Measurements from ENCODE around the gene ZNF561. TPM values are rescaled to one million over a fixed set of nuclear protein-coding genes. Genes with fewer than 3 reads are reported as not detected.
"Not testable (repeated sequence)": the region's sequence is repeated elsewhere in the genome, so short reads cannot be mapped to it uniquely, and the experiment has no call there.

The ZNF561 gene
- 26.3 and 41.3 TPM in 2 replicates for total RNA-seq (2014; rRNA removed; shearing (Covaris generic))

GRCh38 chr19:9621156-9622037 lies at the start of gene ZNF561:
ZNF561 (minus strand) TSS chr19:9621232; CDS start chr19:9619456, 1,776 bp downstream.
- DNase-seq (ENCODE audit: low spot score): peak; percentile 86
- in situ Hi-C loops (cut with HindIII; ENCODE audit: low sequenced_read_pairs): no loop called here

DNA sequence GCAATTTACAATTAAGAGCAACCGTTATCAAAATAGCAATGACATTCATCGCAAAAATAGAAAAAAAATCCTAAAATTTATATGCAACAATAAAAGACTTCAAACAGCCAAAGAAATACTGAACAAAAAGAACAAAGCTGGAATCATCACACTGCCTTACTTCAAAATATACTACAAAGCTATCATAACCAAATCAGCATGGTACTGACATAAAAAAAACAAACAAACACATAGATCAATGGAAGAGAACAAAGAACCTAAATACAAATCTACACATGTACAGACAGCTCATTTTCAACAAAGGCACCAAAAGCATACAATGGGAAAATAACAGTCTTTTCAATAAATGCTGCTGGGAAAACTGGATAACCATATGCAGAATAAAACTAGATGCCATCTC lies 47.5 kb upstream of the ZNF561 start:
- DNase-seq (ENCODE audit: low spot score): no peak
- in situ Hi-C loops (cut with HindIII; ENCODE audit: low sequenced_read_pairs): no loop called here

DNA sequence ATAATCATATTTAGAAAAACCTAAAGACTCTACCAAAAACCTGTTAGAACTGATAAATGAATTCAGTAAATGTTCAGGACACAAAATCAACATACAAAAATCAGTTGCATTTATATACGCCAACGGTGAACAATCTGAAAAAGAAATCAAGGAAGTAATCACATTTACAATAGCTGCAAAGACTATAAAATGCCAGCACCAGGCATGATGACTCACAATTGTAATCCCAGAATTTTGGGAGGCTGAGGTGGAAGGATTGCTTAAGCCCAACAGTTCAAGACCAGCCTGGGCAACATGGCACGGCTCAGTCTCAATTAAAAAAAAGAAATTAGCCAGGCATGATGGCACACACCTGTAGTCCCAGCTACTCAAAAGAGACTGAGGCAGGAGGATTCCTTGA lies 46.9 kb upstream of the ZNF561 start:
- in situ Hi-C loops (cut with HindIII; ENCODE audit: low sequenced_read_pairs): no loop called here
- DNase-seq (ENCODE audit: low spot score): no peak

DNA sequence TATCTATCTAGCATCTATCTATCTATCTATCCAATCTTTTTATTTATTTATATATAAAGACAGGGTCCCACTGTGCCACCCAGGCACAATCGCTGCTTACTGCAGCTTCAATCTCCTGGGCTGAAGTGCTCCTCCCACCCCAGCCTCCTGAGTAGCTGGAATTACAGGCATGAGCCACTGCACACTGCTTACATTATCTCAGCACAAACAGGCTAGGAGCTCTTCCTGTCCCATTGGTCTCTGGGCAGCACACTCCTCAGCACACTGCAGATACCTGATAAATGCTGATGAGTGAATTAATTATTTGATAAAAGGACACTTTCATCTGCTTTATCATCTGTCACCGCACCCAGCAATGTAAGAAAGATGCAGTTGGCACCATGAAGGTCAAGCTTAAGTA lies 37.7 kb upstream of the ZNF561 start:
- no peak for DNase-seq (ENCODE audit: low spot score)
- in situ Hi-C loops (cut with HindIII; ENCODE audit: low sequenced_read_pairs): no loop called here

DNA sequence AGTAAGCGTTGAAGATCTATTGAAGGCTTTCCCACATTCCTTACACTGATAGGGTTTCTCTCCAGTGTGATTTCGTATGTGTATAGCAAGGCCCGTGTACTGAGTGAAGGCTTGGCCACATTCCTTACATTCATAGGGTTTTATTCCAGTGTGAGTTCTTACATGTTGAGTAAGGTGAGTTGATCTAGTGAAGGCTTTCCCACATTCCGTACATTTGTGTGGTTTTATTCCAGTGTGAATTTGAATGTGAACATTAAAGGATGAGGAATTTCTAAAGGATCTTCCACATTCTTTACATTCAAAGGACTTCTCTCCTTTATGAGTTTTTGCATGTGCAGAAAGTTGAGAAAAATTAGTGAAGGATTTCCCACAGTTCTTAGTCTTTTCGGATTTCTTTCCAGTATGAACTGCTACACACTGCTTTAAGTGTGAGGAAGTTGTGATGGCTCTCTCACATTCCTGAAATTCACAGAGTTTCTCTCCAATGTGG lies 32.1 kb upstream of the ZNF561 start:
- DNase-seq (ENCODE audit: low spot score); in situ Hi-C loops (cut with HindIII; ENCODE audit: low sequenced_read_pairs): not testable (repeated sequence)

- in situ Hi-C loops (cut with HindIII; ENCODE audit: low sequenced_read_pairs); DNase-seq (ENCODE audit: low spot score): not testable (repeated sequence)
These were observed 30.4 kb upstream of the ZNF561 start for GRCh38 chr19:9651464-9651863.

GRCh38 chr19:9650345-9650744 lies 29.3 kb upstream of the ZNF561 start:
- in situ Hi-C loops (cut with HindIII; ENCODE audit: low sequenced_read_pairs): no loop called here
- DNase-seq (ENCODE audit: low spot score): no peak

GRCh38 chr19:9645472-9645871 lies 24.4 kb upstream of the ZNF561 start:
- in situ Hi-C loops (cut with HindIII; ENCODE audit: low sequenced_read_pairs): no loop called here
- peak; percentile 1 for DNase-seq (ENCODE audit: low spot score)

- DNase-seq (ENCODE audit: low spot score): no peak
- in situ Hi-C loops (cut with HindIII; ENCODE audit: low sequenced_read_pairs): no loop called here
These were observed 23.4 kb upstream of the ZNF561 start for GRCh38 chr19:9644472-9644871.

- no peak for DNase-seq (ENCODE audit: low spot score)
- in situ Hi-C loops (cut with HindIII; ENCODE audit: low sequenced_read_pairs): no loop called here
These were observed 20.8 kb upstream of the ZNF561 start for GRCh38 chr19:9641810-9642209.

DNA sequence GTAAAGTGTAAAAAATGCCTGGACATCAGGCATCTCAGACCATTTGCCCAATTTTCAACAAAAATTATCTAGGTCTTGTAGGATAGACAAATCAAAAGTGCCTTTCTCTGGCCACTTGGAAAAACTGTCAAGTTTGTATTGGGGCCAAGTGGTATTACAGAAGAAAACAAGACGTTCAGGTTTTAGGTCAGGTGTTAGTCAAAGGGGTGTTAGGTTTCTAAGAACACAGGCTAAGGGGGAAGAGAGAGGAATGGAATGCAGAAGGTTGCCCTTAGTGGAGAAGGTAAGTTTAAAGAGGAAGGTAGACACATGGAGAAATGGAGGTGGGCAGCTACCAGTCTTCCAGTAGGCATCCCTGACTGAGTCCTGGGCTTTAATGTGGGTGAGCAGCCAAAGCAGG lies 19.9 kb upstream of the ZNF561 start:
- DNase-seq (ENCODE audit: low spot score): no peak
- in situ Hi-C loops (cut with HindIII; ENCODE audit: low sequenced_read_pairs): no loop called here

GRCh38 chr19:9636018-9636417 lies 15.0 kb upstream of the ZNF561 start:
- no peak for DNase-seq (ENCODE audit: low spot score)
- in situ Hi-C loops (cut with HindIII; ENCODE audit: low sequenced_read_pairs): no loop called here

DNA sequence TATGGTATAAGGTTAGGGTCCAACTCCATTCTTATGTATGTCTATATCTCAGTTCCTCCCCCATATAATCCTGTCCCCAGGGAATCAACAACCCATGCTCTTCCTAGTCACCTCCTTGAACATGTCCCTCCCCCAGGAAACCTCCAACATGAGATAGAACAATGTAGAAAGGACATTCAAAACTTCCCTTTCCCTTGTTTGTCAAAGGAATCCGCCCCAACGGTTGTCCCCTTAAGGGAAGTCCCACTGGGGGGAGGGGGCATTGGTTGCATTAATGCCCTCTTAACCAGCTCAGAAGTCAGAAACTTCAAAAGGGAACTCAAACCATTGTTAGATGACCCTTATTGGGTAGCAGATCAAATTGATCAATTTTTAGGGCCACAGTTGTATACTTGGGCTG lies 6.8 kb upstream of the ZNF561 start:
- DNase-seq (ENCODE audit: low spot score): no peak
- in situ Hi-C loops (cut with HindIII; ENCODE audit: low sequenced_read_pairs): no loop called here

- in situ Hi-C loops (cut with HindIII; ENCODE audit: low sequenced_read_pairs): no loop called here
- DNase-seq (ENCODE audit: low spot score): no peak
These were observed 1.5 kb upstream of the ZNF561 start for GRCh38 chr19:9622531-9622930.

- no peak for DNase-seq (ENCODE audit: low spot score)
- in situ Hi-C loops (cut with HindIII; ENCODE audit: low sequenced_read_pairs): no loop called here
These were observed 233 bp downstream of the ZNF561 start for GRCh38 chr19:9620842-9621155.

DNA sequence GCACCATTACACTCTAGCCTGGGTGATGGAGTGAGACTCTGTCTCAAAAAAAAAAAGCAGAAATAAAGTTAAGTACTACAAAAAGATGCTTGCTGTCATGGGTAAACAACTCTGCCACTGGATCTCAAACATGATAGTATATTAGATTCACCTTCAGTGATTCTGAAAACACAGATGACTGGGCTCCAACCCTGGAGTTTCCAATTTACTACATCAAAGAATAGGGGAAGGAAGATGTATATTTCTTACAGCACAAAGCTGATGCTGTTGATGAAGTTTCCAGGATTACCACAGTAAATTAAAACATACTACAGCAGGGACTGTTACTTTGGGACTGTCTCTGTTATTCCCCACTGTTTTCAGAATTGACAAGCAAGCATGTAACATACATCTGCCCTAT lies 5.2 kb downstream of the ZNF561 start:
- no peak for DNase-seq (ENCODE audit: low spot score)
- in situ Hi-C loops (cut with HindIII; ENCODE audit: low sequenced_read_pairs): no loop called here

GRCh38 chr19:9610484-9611113 lies 10.4 kb downstream of the ZNF561 start:
- DNase-seq (ENCODE audit: low spot score): no peak

DNA sequence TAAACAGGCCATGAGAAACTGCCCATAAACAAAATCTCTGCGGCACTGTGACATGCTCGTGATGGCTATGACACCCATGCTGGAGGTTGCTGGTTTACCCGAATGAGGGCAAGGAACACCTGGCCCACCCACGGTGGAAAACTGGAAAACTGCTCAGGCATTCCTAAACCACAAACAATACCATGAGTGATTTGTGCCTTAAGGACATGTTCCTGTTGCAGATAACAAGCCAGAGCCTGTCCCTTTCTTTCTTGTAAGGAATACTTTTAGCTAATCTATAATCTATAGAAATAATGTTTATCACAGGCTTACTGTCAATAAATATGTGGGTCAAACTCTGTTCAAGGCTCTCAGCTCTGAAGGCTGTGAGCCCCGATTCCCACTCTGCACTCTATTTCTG lies 12.1 kb downstream of the ZNF561 start:
- no peak for DNase-seq (ENCODE audit: low spot score)
- in situ Hi-C loops (cut with HindIII; ENCODE audit: low sequenced_read_pairs): no loop called here

More at GRCh38 chr19:9610484-9611113, 10.4 kb downstream of the ZNF561 start:
- in situ Hi-C loops (cut with HindIII; ENCODE audit: low sequenced_read_pairs): no loop called here

GRCh38 chr19:9597027-9597426 lies 24.0 kb downstream of the ZNF561 start:
- in situ Hi-C loops (cut with HindIII; ENCODE audit: low sequenced_read_pairs): no loop called here
- no peak for DNase-seq (ENCODE audit: low spot score)

- peak; percentile 83 for DNase-seq (ENCODE audit: low spot score)
- in situ Hi-C loops (cut with HindIII; ENCODE audit: low sequenced_read_pairs): no loop called here
These were observed 34.3 kb downstream of the ZNF561 start for GRCh38 chr19:9586764-9587163.

All from G401 (cell line).